T-helper 17 cell (primary cell): ENCODE measurements around the gene ARID1B. TPM values are rescaled to one million over a fixed set of nuclear protein-coding genes. Genes with fewer than 3 reads are reported as not detected.

Experiments
- ATAC-seq: fragments of 150-1000 bp; cut with Tn5 transposase; 2 replicates; pipeline ENCODE4 v1.10.0; 2021; ENCODE audit warnings: mild to moderate bottlenecking, moderate library complexity
- DNase-seq, 3 donors: peaks; one replicate each; pipeline versions ENCODE4 v3.0.0 to v3.0.0-alpha.2; 2020 to 2021
- H3K9me3 ChIP-seq: one replicate; pipeline ENCODE4 v1.7.0; 2013; ENCODE audit warnings: low read length, mild to moderate bottlenecking; ENCODE audit not compliant: control insufficient read depth, poor library complexity, severe bottlenecking
- H3K27ac Mint-ChIP-seq: one replicate; pipeline ENCODE4 v1.8.0; 2022; ENCODE audit warnings: mild to moderate bottlenecking, moderate library complexity, mixed read lengths
- H3K27me3 Mint-ChIP-seq: one replicate; pipeline ENCODE4 v1.8.0; 2022; ENCODE audit warnings: mixed read lengths
- H3K36me3 Mint-ChIP-seq: one replicate; pipeline ENCODE4 v1.8.0; 2022; ENCODE audit warnings: low read depth, mixed read lengths
- H3K4me1 Mint-ChIP-seq: one replicate; pipeline ENCODE4 v1.8.0; 2022; ENCODE audit warnings: mild to moderate bottlenecking, mixed read lengths
- H3K4me3 Mint-ChIP-seq: one replicate; pipeline ENCODE4 v1.8.0; 2022; ENCODE audit warnings: mild to moderate bottlenecking, moderate library complexity, mixed read lengths
- total RNA-seq, 4 donors: library from RNA in 2 of 4; stranded (reverse) in 2 of 4; gene quantifications; one replicate each; pipeline ENCODE4 v1.2.3 and lab custom pipeline; 2022 to 2026

Gene ARID1B
- total RNA-seq, 2 donors from 2014 or later, result 149 to 158 TPM

DNA sequence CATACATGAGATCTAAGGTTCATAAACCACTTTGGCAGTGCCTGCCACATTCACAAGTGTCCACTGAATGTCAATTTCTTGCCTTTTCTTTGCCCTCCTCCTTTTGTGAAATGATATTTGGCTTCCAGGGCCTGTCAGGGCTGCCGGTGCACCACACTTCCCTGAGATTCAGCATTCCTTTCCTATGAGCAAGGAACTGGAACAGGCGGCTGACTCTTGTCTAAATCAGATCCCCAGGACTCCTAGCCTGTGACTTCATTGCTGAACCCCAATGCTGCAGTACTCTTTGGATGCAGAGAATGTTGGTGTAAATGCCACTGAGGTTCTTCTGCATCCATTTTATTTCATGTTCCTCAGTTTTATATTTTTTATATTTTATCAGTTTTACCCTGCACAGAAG lies 172.2 kb downstream of the ARID1B start:
- ATAC-seq (no peak), DNase-seq (no peak)
- no peak overlapping the region for H3K27ac Mint-ChIP-seq

GRCh38 chr6:156950084-156950483 lies 172.9 kb downstream of the ARID1B start:
- peaks cover 2% of the 10 kb centered on the region for H3K36me3 Mint-ChIP-seq
- ATAC-seq, result no peak
- no peak for DNase-seq
- H3K9me3 ChIP-seq, result no peaks in the 10 kb centered on the region
- H3K4me1 Mint-ChIP-seq, result peaks cover 41% of the 10 kb centered on the region
- no peaks in the 10 kb centered on the region for H3K27me3 Mint-ChIP-seq
- H3K4me3 Mint-ChIP-seq, result no peak overlapping the region
- no peak overlapping the region for H3K27ac Mint-ChIP-seq

More for the DNA sequence above, 172.2 kb downstream of the ARID1B start:
- Mint-ChIP-seq H3K36me3 (no peaks in the 10 kb centered on the region), H3K4me3 (no peak overlapping the region), H3K27me3 (no peaks in the 10 kb centered on the region), H3K4me1 (peaks cover 36% of the 10 kb centered on the region)
- no peaks in the 10 kb centered on the region for H3K9me3 ChIP-seq

DNA sequence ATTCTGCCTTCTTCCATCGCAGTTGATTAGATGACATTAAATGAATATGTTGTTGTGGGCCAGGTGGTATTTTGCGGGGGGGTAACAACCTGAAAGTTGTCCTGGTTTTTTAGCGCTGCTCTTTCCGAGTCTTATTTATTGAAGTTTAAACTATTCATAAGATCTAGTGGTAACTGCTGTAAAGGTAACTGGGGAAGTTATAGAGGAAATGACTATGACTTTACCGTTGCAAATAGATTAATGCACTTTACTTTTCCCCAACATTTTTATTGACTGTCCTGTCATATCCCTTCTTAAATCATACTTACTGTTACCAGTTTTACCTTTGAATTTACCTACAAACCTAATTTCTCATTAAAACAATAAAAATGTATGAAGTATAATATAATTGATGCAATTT lies 173.4 kb downstream of the ARID1B start:
- ATAC-seq (no peak), DNase-seq (no peak)
- no peak overlapping the region for H3K27ac Mint-ChIP-seq

DNA sequence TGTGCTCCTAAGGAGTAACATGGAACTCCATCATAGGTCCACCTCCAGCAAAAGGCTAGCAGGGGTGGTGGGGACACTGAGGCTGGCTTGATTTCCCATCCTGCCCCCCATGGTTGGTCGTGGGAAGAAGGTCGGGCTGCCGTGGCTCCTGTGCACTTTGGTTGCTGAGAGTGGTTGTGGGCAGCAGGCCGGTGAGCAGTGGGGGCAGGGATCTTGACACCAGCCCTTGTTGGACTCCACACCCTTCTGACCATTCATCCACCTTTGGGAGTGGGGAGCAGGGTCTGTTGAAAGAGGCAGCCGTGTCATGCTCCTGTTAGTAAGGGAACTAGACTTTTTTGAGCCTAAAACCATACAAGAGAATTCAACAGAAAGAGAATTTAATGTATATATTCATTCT lies 175.2 kb downstream of the ARID1B start:
- Mint-ChIP-seq H3K27me3 (no peaks in the 10 kb centered on the region), H3K4me1 (peaks cover 37% of the 10 kb centered on the region), H3K4me3 (no peak overlapping the region), H3K36me3 (peaks cover 2% of the 10 kb centered on the region), H3K27ac (peak overlapping the region; percentile 86)
- no peak for ATAC-seq
- no peak for DNase-seq
- no peaks in the 10 kb centered on the region for H3K9me3 ChIP-seq

More for the DNA sequence above, 173.4 kb downstream of the ARID1B start:
- Mint-ChIP-seq H3K4me3 (no peak overlapping the region), H3K27me3 (no peaks in the 10 kb centered on the region), H3K4me1 (peaks cover 39% of the 10 kb centered on the region), H3K36me3 (peaks cover 2% of the 10 kb centered on the region)
- H3K9me3 ChIP-seq, result no peaks in the 10 kb centered on the region

GRCh38 chr6:156953127-156953478 lies 175.9 kb downstream of the ARID1B start:
- Mint-ChIP-seq H3K27ac (peak overlapping the region; percentile 86), H3K36me3 (peaks cover 2% of the 10 kb centered on the region), H3K4me3 (peak overlapping the region; percentile 70), H3K27me3 (no peaks in the 10 kb centered on the region), H3K4me1 (peaks cover 41% of the 10 kb centered on the region)
- peak; percentile 3 for ATAC-seq
- H3K9me3 ChIP-seq, result no peaks in the 10 kb centered on the region
- no peak for DNase-seq

GRCh38 chr6:156953479-156954146 lies 176.4 kb downstream of the ARID1B start:
- Mint-ChIP-seq H3K36me3 (peaks cover 2% of the 10 kb centered on the region), H3K4me1 (peaks cover 45% of the 10 kb centered on the region), H3K4me3 (peak overlapping the region; percentile 70), H3K27ac (peak overlapping the region; percentile 86), H3K27me3 (no peaks in the 10 kb centered on the region)
- H3K9me3 ChIP-seq, result no peaks in the 10 kb centered on the region
- ATAC-seq (peak; percentile 97), DNase-seq (peak in 1 of 3 donors; percentile 15)

GRCh38 chr6:156954191-156954590 lies 177.0 kb downstream of the ARID1B start:
- H3K27ac Mint-ChIP-seq, result peak overlapping the region; percentile 86
- H3K27me3 Mint-ChIP-seq, result no peaks in the 10 kb centered on the region
- H3K36me3 Mint-ChIP-seq, result peaks cover 2% of the 10 kb centered on the region
- no peak overlapping the region for H3K4me3 Mint-ChIP-seq
- ATAC-seq (no peak), DNase-seq (no peak)
- no peaks in the 10 kb centered on the region for H3K9me3 ChIP-seq
- H3K4me1 Mint-ChIP-seq, result peaks cover 45% of the 10 kb centered on the region

DNA sequence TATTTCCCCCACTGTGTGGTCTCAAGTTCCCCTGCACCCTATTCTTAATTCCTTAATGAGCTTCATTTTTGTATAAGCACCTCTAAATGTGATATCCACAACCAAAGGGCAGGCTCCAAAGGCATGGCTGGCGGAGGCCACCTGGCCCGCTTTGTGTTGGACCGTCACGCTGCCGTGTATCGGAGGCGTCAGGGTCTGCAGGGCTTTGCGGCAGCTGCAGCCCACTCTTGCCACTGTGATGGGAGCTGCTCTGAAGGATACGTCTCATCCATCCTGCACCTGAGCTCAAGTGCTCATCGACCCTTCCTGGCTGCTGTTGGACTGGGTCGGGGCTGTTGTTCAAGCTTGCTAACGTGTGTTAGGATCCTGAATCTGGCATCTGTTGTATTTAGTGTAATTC lies 177.6 kb downstream of the ARID1B start:
- H3K27me3 Mint-ChIP-seq, result no peaks in the 10 kb centered on the region
- ATAC-seq (no peak), DNase-seq (no peak)
- H3K36me3 Mint-ChIP-seq, result peaks cover 2% of the 10 kb centered on the region
- no peaks in the 10 kb centered on the region for H3K9me3 ChIP-seq
- H3K4me3 Mint-ChIP-seq, result no peak overlapping the region
- peaks cover 45% of the 10 kb centered on the region for H3K4me1 Mint-ChIP-seq
- H3K27ac Mint-ChIP-seq, result peak overlapping the region; percentile 86

GRCh38 chr6:156955494-156956183 lies 178.5 kb downstream of the ARID1B start:
- H3K27me3 Mint-ChIP-seq, result no peaks in the 10 kb centered on the region
- no peaks in the 10 kb centered on the region for H3K9me3 ChIP-seq
- H3K27ac Mint-ChIP-seq, result peak overlapping the region; percentile 49
- DNase-seq (no peak), ATAC-seq (no peak)
- no peak overlapping the region for H3K4me3 Mint-ChIP-seq
- peaks cover 2% of the 10 kb centered on the region for H3K36me3 Mint-ChIP-seq
- peaks cover 43% of the 10 kb centered on the region for H3K4me1 Mint-ChIP-seq

GRCh38 chr6:156956286-156956685 lies 179.1 kb downstream of the ARID1B start:
- ATAC-seq, result no peak
- no peaks in the 10 kb centered on the region for H3K9me3 ChIP-seq
- Mint-ChIP-seq H3K27me3 (no peaks in the 10 kb centered on the region), H3K4me3 (no peak overlapping the region), H3K36me3 (peaks cover 2% of the 10 kb centered on the region), H3K4me1 (peaks cover 43% of the 10 kb centered on the region), H3K27ac (peak overlapping the region; percentile 49)
- no peak for DNase-seq

DNA sequence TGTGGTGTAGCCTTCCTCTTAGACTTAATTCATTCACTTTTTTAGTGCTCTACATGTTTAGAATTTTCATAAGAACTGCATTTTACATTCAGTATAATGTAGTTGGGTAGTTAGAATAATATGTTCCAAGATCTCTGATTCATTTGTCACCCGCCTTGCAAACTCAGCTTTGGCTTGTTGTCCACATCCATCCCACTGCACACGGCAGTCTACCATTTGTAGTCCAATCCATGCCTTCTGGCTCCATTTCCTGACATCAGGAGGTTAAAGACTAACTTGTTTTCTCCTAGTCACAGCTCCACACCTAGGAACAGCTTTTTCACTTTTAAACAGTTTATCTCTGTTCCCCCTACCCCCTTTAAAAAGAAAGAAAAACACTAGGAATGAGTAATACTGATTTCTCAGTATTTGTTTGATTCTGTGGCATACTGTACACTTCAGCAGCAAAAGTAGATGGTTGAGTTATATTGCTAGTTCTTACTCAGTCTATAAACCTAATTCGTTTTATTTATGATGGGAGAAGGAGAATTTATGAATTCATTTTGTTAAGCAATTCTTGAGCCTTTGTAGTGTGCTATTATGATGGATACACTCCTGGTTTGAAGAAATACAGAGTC lies 180.9 kb downstream of the ARID1B start:
- ATAC-seq (no peak), DNase-seq (no peak)
- Mint-ChIP-seq H3K27me3 (no peaks in the 10 kb centered on the region), H3K4me3 (no peak overlapping the region), H3K27ac (peak overlapping the region; percentile 8), H3K36me3 (peaks cover 2% of the 10 kb centered on the region), H3K4me1 (peaks cover 45% of the 10 kb centered on the region)
- H3K9me3 ChIP-seq, result no peaks in the 10 kb centered on the region

GRCh38 chr6:156960525-156960924 lies 183.3 kb downstream of the ARID1B start:
- Mint-ChIP-seq H3K27ac (no peak overlapping the region), H3K4me3 (no peak overlapping the region), H3K27me3 (no peaks in the 10 kb centered on the region), H3K36me3 (no peaks in the 10 kb centered on the region), H3K4me1 (peaks cover 43% of the 10 kb centered on the region)
- H3K9me3 ChIP-seq, result no peaks in the 10 kb centered on the region
- no peak for ATAC-seq
- DNase-seq, result no peak

DNA sequence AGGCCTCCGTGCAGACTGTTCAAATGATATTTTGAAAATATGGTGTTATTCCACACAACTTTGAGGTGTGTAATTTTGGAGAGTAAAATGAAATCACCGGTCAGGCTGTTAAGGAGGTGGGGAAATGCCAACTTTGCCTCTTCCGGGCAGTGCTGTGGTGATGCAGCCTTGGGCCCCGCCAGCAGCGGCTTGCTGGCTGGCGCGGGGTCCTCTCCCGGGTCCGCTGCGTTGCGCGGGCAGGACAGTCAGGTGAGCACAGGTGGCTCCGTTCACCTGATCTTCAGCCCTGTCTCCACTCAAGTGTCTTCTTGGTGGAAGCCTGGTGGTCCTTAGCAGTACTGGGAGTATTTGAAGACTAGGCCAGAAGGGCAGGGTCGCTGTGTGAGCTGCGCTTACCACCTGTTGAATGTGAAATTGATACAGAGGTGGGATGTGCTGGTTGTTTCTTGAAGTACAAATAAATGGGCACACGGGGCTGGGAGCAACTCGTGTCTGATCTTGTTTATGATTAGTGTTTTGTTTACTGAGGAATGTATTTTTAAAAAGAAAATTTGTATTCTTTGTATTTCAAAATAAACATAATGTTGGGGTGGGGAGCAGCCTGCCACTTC lies 184.2 kb downstream of the ARID1B start:
- no peak for DNase-seq
- no peak for ATAC-seq
- no peaks in the 10 kb centered on the region for H3K9me3 ChIP-seq
- peaks cover 40% of the 10 kb centered on the region for H3K4me1 Mint-ChIP-seq
- H3K27me3 Mint-ChIP-seq, result no peaks in the 10 kb centered on the region
- no peak overlapping the region for H3K27ac Mint-ChIP-seq
- no peaks in the 10 kb centered on the region for H3K36me3 Mint-ChIP-seq
- no peak overlapping the region for H3K4me3 Mint-ChIP-seq
